Body of pancreas (tissue), 2 donors: ENCODE data around the gene TGFB3. TPM values are rescaled to one million over a fixed set of nuclear protein-coding genes. Genes with fewer than 3 reads are reported as not detected.

Source experiments
- total RNA-seq, 2 donors: library from RNA; depleted of rRNA; stranded (reverse); fragments of >200 nt; gene quantifications; one replicate each; pipeline ENCODE4 v1.1.0, GENCODE V29; 2016

TGFB3 gene
- total RNA-seq, 2 donors from 2014 or later: 23.6 to 30.7 TPM

Other genes starting within 250 kb of the TGFB3 start
- gene IFT43, start 3.8 kb upstream of the TGFB3 start, total RNA-seq: 10 to 100 TPM; 15.0 to 18.5 TPM
- gene GPATCH2L, start 169.9 kb upstream of the TGFB3 start, total RNA-seq: 10 to 100 TPM; 23.4 to 61.7 TPM